Tibial artery (tissue), 4 donors: ENCODE measurements around the gene TMEM135.
"Not testable (repeated sequence)": the region's sequence is repeated elsewhere in the genome, so short reads cannot be mapped to it uniquely, and the experiment has no call there.

Experiments used
- DNase-seq, 2 donors: peaks; one replicate each; pipeline ENCODE4 v3.0.0-alpha.2; 2019
- H3K27ac ChIP-seq, 2 donors: fragments of 200-600 bp; sonication (generic) in 1 of 2; 1 replicate in 1 of 2; 2 replicates in 1 of 2; pipeline ENCODE4 v1.5.1; 2018 to 2019; ENCODE audit warnings: mild to moderate bottlenecking in 1 of 2
- H3K27me3 ChIP-seq, 2 donors: fragments of 200-600 bp; sonication (generic) in 1 of 2; one replicate each; pipeline versions ENCODE4 v1.5.1 to v1.6.0; 2016 to 2019
- H3K36me3 ChIP-seq, 3 donors: fragments of 200-600 bp; sonication (generic) in 2 of 3; one replicate each; pipeline ENCODE4 v1.5.1; 2016 to 2019; ENCODE audit warnings: mild to moderate bottlenecking in 2 of 3
- H3K4me1 ChIP-seq, 4 donors: fragments of 200-600 bp; sonication (generic) in 2 of 4; 1 replicate in 3 of 4; 2 replicates in 1 of 4; pipeline ENCODE4 v1.5.1; 2016 to 2019
- H3K4me3 ChIP-seq, 2 donors: fragments of 200-600 bp; sonication (generic) in 1 of 2; 1 replicate in 1 of 2; 2 replicates in 1 of 2; pipeline ENCODE4 v1.5.1; 2018 to 2019; ENCODE audit warnings: mild to moderate bottlenecking in 2 of 2
- H3K9me3 ChIP-seq, 3 donors: fragments of 200-600 bp; sonication (generic) in 1 of 3; one replicate each; pipeline ENCODE4 v1.5.1; 2016 to 2019
- intact Hi-C: fragments of 100-400 bp; cut with DNase I; formaldehyde crosslinking; loops from one replicate; pipeline ENCODE4 v1.15.0; 2023; ENCODE audit warnings: low total_unique reads
- TF ChIP-seq, protein P1 (sequence below), 2 experiments: fragments of 200-600 bp in 1 of 2; fragments of 450-650 bp in 1 of 2; IDR thresholded peaks; one replicate each; pipeline ENCODE4 v1.5.1; 2017 to 2019; ENCODE audit warnings: antibody characterized with exemption in 2 of 2, mild to moderate bottlenecking in 1 of 2, moderate library complexity in 1 of 2

The TMEM135 gene

DNA sequence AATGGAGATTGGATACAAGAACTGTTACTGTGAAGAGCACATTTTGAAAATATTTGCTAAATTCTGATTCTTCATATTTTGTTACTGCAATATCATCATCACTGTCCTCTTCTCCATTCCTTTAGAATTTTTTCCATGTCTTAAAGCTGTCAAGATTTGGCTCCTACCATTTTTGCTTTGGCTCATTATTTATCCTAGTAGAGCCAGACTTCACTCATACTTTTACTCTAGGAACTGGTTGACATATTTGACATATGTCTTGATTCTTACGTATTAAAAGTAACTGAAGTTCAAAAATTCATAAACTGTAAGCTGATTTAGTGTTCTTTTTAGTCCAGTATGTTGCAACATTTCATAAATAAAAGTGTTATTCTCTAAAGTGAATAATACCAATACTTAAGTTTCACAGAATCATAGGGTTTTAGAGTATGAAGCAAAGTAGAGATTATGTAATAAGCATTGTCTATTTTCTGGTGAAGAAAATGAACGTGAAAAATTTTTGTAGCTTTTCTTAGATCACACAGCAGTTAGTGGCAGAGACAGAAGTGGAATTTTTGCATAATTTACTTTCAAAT is 225.6 kb downstream of the TMEM135 start:
- no peak for DNase-seq
- no peaks in the 10 kb centered on the region for H3K9me3 ChIP-seq
- intact Hi-C loops: no loop called here
- TF ChIP-seq, protein P1, sequence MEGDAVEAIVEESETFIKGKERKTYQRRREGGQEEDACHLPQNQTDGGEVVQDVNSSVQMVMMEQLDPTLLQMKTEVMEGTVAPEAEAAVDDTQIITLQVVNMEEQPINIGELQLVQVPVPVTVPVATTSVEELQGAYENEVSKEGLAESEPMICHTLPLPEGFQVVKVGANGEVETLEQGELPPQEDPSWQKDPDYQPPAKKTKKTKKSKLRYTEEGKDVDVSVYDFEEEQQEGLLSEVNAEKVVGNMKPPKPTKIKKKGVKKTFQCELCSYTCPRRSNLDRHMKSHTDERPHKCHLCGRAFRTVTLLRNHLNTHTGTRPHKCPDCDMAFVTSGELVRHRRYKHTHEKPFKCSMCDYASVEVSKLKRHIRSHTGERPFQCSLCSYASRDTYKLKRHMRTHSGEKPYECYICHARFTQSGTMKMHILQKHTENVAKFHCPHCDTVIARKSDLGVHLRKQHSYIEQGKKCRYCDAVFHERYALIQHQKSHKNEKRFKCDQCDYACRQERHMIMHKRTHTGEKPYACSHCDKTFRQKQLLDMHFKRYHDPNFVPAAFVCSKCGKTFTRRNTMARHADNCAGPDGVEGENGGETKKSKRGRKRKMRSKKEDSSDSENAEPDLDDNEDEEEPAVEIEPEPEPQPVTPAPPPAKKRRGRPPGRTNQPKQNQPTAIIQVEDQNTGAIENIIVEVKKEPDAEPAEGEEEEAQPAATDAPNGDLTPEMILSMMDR (IDR thresholded peaks at IDR 0.05): no peak
- H3K27me3 ChIP-seq: no peaks in the 10 kb centered on the region
- peaks cover 0 to 55% (median 8%) of the 10 kb centered on the region in 4 donors for H3K4me1 ChIP-seq
- no peaks in the 10 kb centered on the region for H3K36me3 ChIP-seq
- H3K4me3 ChIP-seq: no peak overlapping the region
- peak overlapping the region in 1 of 2 donors; percentile 27 for H3K27ac ChIP-seq

DNA sequence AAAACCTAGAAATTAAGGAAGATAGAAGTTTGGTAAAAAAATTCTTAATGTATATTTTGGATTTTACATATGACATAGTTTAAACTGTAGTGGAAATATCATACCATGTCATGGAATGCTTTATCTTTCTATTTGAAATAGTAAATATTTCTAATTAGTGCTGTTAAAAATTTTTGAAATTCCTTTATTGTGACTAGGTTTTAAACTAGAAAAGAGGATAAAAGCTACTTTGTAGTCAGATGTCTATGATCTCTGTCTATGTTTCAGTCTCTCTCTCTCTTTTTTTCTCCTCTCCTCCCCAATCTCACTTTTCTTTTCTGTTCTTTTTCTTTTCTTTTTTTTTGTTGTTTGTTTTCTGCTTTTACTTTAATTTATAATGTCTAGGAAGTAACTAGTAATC is 226.2 kb downstream of the TMEM135 start:
- peaks cover 0 to 55% (median 8%) of the 10 kb centered on the region in 4 donors for H3K4me1 ChIP-seq
- no peak for DNase-seq

DNA sequence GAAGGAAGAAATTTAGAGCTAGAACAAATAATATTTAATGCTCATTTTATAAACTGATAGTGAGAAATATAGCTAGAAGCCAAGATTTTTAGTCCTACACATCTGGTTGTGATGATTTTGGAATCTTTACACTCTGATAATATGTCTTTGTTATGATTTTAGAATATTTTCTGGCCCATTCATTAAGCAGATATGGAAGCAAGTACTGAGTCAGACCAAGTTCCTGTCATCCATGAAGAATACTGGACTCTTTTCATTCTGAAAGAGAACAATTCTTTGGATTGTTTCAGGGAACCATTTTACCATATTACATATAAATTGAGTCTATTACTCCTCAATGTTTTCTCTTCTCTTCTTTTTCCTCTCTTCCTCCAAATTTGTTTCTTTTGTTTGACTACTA is 227.4 kb downstream of the TMEM135 start:
- intact Hi-C loops: no loop called here
- Histone ChIP-seq H3K9me3 (no peaks in the 10 kb centered on the region), H3K4me3 (no peak overlapping the region), H3K27me3 (no peaks in the 10 kb centered on the region), H3K4me1 (peaks cover 0 to 55% (median 8%) of the 10 kb centered on the region in 4 donors), H3K27ac (peak overlapping the region in 1 of 2 donors; percentile 34), H3K36me3 (no peaks in the 10 kb centered on the region)
- TF ChIP-seq, protein P1 (IDR thresholded peaks at IDR 0.05): no peak
- no peak for DNase-seq

More for the DNA sequence above, 226.2 kb downstream of the TMEM135 start:
- Histone ChIP-seq H3K36me3 (no peaks in the 10 kb centered on the region), H3K27me3 (no peaks in the 10 kb centered on the region), H3K4me3 (no peak overlapping the region), H3K9me3 (no peaks in the 10 kb centered on the region), H3K27ac (peak overlapping the region in 1 of 2 donors; percentile 27)
- intact Hi-C loops: no loop called here
- TF ChIP-seq, protein P1 (IDR thresholded peaks at IDR 0.05): no peak

DNA sequence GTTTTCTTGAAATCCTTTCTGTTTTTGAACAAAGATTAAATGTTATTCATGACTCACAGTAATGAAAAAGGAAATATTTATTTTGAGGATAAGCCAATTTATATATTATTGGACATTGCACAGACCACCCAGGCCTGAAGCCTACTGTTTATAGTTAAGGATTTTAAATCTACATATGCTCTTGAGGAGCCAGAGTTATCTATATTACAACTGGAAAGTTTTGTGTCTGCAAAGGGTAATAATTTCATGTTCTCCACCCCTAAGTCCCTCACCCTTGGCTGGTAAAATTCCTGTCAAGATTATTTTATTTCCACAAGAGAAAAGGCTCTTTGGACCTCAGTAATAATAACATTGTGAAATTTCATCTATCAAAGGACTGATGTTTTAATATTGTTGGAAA is 228.2 kb downstream of the TMEM135 start:
- intact Hi-C loops: no loop called here
- no peaks in the 10 kb centered on the region for H3K27me3 ChIP-seq
- TF ChIP-seq, protein P1 (IDR thresholded peaks at IDR 0.05): no peak
- H3K27ac ChIP-seq: peak overlapping the region; percentile 8 to 34
- no peaks in the 10 kb centered on the region for H3K36me3 ChIP-seq
- no peaks in the 10 kb centered on the region for H3K9me3 ChIP-seq
- no peak for DNase-seq
- no peak overlapping the region for H3K4me3 ChIP-seq
- peaks cover 0 to 51% (median 8%) of the 10 kb centered on the region in 4 donors for H3K4me1 ChIP-seq

DNA sequence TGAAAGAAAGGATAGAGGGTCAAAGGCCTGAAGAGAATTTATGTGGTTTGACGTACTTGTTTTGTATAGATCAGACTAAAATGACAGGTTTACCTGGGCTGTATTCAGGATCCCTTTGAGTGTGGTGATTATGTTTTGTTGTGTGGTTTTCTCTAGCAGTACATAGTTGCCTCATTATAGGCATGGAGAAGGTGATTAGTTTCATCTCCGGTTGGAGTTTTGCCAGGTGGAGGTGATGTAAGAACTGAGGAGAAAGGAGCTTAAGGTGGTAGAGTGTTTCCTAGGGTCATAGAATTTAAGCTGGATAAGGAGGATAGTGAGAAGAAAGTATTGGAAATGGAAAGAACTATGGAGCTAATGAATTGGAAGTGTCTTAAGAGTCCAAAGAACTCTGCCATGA is 229.0 kb downstream of the TMEM135 start:
- peak overlapping the region in 1 of 2 donors; percentile 8 for H3K27ac ChIP-seq
- H3K4me1 ChIP-seq: peaks cover 0 to 45% (median 8%) of the 10 kb centered on the region in 4 donors
- no peaks in the 10 kb centered on the region for H3K27me3 ChIP-seq
- no peaks in the 10 kb centered on the region for H3K9me3 ChIP-seq
- intact Hi-C loops: no loop called here
- no peaks in the 10 kb centered on the region for H3K36me3 ChIP-seq
- TF ChIP-seq, protein P1 (IDR thresholded peaks at IDR 0.05): no peak
- no peak overlapping the region for H3K4me3 ChIP-seq
- no peak for DNase-seq

DNA sequence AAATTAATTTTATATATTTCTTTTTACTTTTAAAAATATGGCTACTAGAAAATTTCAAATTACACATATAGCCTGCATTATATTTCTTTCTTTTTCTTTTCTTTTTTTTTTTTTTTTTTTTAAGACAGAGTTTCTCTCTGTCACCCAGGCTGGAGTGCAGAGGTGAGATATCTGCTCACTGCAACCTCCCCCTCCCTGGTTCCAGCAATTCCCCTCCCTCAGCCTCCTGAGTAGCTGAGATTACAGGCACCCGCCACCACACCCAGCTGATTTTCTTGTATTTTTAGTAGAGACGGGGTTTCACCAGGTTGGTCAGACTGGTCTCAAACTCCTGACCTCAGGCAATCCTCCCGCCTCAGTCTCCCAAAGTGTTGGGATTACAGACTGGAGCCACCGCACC is 234.2 kb downstream of the TMEM135 start:
- H3K4me1 ChIP-seq: peaks cover 0 to 12% (median 3%) of the 10 kb centered on the region in 4 donors
- H3K9me3 ChIP-seq, H3K27me3 ChIP-seq, H3K4me3 ChIP-seq, intact Hi-C loops, H3K27ac ChIP-seq, DNase-seq, H3K36me3 ChIP-seq: not testable (repeated sequence)
